GM23248 (cell line): ENCODE results near the gene AMD1.

Experiments used
- EZH2 ChIP-seq: fragments of 200-600 bp; sonication (generic); IDR thresholded peaks from 2 replicates; pipeline ENCODE4 v1.6.1; 2018; ENCODE audit warnings: antibody characterized with exemption, mild to moderate bottlenecking; ENCODE audit not compliant: insufficient read depth, poor library complexity, severe bottlenecking
- EZH2phosphoT487 ChIP-seq: fragments of 200-600 bp; sonication (generic); IDR thresholded peaks from 2 replicates; pipeline ENCODE4 v1.6.1; 2018; ENCODE audit warnings: antibody characterized with exemption, moderate library complexity, mild to moderate bottlenecking, low read depth; ENCODE audit not compliant: insufficient read depth

GRCh38 chr6:110897433-110897832 is 22.8 kb downstream of the AMD1 start:
- TF ChIP-seq EZH2phosphoT487 = no peak
- no peak for TF ChIP-seq EZH2
